Sigmoid colon (tissue), 3 donors: ENCODE measurements around the gene CRY2.

Experiments
- CTCF ChIP-seq, 4 experiments: fragments of 450-650 bp in 3 of 4; fragments of 200-600 bp in 1 of 4; IDR thresholded peaks; one replicate each; pipeline ENCODE4 v1.5.1; 2016 to 2019; ENCODE audit warnings: antibody characterized with exemption in 4 of 4, mild to moderate bottlenecking in 3 of 4, moderate library complexity in 2 of 4
- POLR2A ChIP-seq, 2 donors: fragments of 450-650 bp; IDR thresholded peaks; one replicate each; pipeline ENCODE4 v1.6.1; 2016; ENCODE audit warnings: antibody characterized with exemption in 2 of 2, mild to moderate bottlenecking in 2 of 2, moderate library complexity in 2 of 2

DNA sequence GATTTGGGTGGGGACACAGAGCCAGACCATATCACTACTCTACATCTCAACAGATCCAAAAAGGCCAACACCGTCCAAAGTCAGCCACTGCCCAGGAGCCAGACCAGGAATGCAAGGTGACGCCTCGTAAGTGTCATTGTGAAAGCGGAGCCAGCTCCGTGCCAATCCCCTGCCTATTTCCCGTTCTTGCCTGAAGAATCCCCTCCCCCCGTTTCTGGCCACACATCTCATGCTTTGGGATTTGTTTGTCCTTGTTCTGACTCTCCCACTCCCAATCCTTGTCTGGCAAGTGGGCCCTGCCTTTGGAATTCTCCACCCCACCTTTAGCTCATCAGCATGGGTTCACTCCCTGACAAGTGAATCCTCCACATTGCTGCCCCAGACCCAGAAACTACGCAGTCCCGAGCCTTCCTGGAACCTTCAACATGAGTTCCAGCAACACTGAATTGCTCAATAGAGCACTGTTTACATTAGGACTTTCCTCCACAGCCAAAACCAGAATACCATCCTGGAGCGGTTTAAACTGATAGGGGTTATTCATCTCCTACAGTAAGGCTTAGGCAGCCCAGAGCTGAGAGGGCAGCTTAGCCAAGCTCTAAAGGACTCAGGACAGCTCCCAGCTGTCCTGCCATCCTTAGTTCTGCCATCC, 48.4 kb upstream of the CRY2 start:
- TF ChIP-seq CTCF (IDR thresholded peaks at IDR 0.05) (no peak), POLR2A (IDR thresholded peaks at IDR 0.05) (no peak)
